Esophagus mucosa (tissue), 1 donor: ENCODE measurements around the gene FBXL3. TPM values are rescaled to one million over a fixed set of nuclear protein-coding genes. Genes with fewer than 3 reads are reported as not detected.
"Not testable (repeated sequence)": the region's sequence is repeated elsewhere in the genome, so short reads cannot be mapped to it uniquely, and the experiment has no call there.

Source experiments
- ATAC-seq: fragments of 200-7000 bp; cut with Tn5 transposase; one replicate; pipeline ENCODE4 v1.9.1; 2020
- total RNA-seq: library from RNA; stranded (reverse); gene quantifications from one replicate; pipeline ENCODE4 v1.2.4, GENCODE V29; 2023
- donor health status: DM: yes; HTN: yes; CAD: no.

FBXL3 gene
- total RNA-seq, 1 donor from 2014 or later = 26.1 TPM

GRCh38 chr13:77022341-77022740 is 4.6 kb downstream of the FBXL3 start:
- ATAC-seq = no peak

GRCh38 chr13:77019756-77020155 is 7.2 kb downstream of the FBXL3 start:
- ATAC-seq = no peak

GRCh38 chr13:77016888-77017623 is 9.9 kb downstream of the FBXL3 start:
- no peak for ATAC-seq

- ATAC-seq = no peak
Observed at GRCh38 chr13:77016251-77016812, 10.6 kb downstream of the FBXL3 start.

GRCh38 chr13:77014906-77015685 is 11.9 kb downstream of the FBXL3 start:
- no peak for ATAC-seq

- no peak for ATAC-seq
Observed at GRCh38 chr13:77013853-77014542, 13.0 kb downstream of the FBXL3 start.

- ATAC-seq = not testable (repeated sequence)
Observed at GRCh38 chr13:77009719-77010118, 17.2 kb downstream of the FBXL3 start.

GRCh38 chr13:77009011-77009410 is 17.9 kb downstream of the FBXL3 start:
- ATAC-seq = no peak

GRCh38 chr13:77008337-77008736 is 18.6 kb downstream of the FBXL3 start:
- not testable (repeated sequence) for ATAC-seq

GRCh38 chr13:77002590-77003190 is 24.3 kb downstream of the FBXL3 start:
- no peak for ATAC-seq

GRCh38 chr13:77001963-77002587 is 24.9 kb downstream of the FBXL3 start:
- no peak for ATAC-seq

GRCh38 chr13:77001540-77001939 is 25.4 kb downstream of the FBXL3 start:
- ATAC-seq = no peak

- ATAC-seq = no peak
Observed at GRCh38 chr13:77000475-77000874, 26.5 kb downstream of the FBXL3 start.

GRCh38 chr13:76994281-76994680 is 32.7 kb downstream of the FBXL3 start:
- ATAC-seq = no peak

- ATAC-seq = no peak
Observed at GRCh38 chr13:76993473-76993872, 33.5 kb downstream of the FBXL3 start.

- ATAC-seq = no peak
Observed at GRCh38 chr13:76993021-76993420, 33.9 kb downstream of the FBXL3 start.

- ATAC-seq = no peak
Observed at GRCh38 chr13:76992548-76993001, 34.4 kb downstream of the FBXL3 start.

GRCh38 chr13:76991796-76992547 is 35.0 kb downstream of the FBXL3 start, which contains the start of gene CLN5:
TSS of gene CLN5 (plus strand) at chr13:76992081. CDS start at chr13:76992099, 18 bp downstream.
- peak; percentile 99 for ATAC-seq

- peak; percentile 53 for ATAC-seq
Observed at GRCh38 chr13:76991432-76991795, 35.5 kb downstream of the FBXL3 start.

- ATAC-seq = no peak
Observed at GRCh38 chr13:76983676-76984075, 43.3 kb downstream of the FBXL3 start.

GRCh38 chr13:76982061-76982460 is 44.9 kb downstream of the FBXL3 start:
- no peak for ATAC-seq
